Measurements from ENCODE around the gene NOX3.

DNA sequence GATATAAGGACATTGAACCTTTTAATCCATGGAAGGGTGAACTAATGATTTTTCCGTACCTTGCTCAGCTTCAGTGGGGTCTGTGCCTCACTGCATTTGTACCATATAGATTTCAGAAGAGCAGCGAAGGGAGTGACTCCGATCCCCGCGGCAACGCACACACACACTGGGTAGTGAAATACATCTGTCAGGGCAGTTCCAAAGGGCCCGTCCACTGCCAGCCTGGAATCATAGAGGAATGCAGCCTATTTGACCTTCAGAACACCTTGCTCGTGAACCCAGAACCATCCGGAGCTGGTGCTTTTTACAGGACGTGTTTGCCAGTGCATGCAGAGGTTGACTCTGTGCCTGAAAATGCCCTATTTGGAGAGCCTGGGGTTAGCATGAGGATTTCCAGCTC, 33.0 kb downstream of the NOX3 start:
- TF ChIP-seq EZH2 (IDR thresholded peaks at IDR 0.05; ENCODE audit: borderline replicate concordance) (no peak), EZH2phosphoT487 (IDR thresholded peaks at IDR 0.05; ENCODE audit: low read depth, severe bottlenecking, unreplicated experiment) (no peak)
- TF ChIP-seq, protein P1, sequence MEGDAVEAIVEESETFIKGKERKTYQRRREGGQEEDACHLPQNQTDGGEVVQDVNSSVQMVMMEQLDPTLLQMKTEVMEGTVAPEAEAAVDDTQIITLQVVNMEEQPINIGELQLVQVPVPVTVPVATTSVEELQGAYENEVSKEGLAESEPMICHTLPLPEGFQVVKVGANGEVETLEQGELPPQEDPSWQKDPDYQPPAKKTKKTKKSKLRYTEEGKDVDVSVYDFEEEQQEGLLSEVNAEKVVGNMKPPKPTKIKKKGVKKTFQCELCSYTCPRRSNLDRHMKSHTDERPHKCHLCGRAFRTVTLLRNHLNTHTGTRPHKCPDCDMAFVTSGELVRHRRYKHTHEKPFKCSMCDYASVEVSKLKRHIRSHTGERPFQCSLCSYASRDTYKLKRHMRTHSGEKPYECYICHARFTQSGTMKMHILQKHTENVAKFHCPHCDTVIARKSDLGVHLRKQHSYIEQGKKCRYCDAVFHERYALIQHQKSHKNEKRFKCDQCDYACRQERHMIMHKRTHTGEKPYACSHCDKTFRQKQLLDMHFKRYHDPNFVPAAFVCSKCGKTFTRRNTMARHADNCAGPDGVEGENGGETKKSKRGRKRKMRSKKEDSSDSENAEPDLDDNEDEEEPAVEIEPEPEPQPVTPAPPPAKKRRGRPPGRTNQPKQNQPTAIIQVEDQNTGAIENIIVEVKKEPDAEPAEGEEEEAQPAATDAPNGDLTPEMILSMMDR (IDR thresholded peaks at IDR 0.05; ENCODE audit: poor library complexity), result no peak
